Upper lobe of right lung (tissue), 1 donor: ENCODE measurements around the gene ACP6. TPM values are rescaled to one million over a fixed set of nuclear protein-coding genes. Genes with fewer than 3 reads are reported as not detected.

Experiments used
- ATAC-seq: fragments of 200-7000 bp; cut with Tn5 transposase; one replicate; pipeline ENCODE4 v1.9.1; 2020; ENCODE audit warnings: mild to moderate bottlenecking, moderate library complexity
- DNase-seq: peaks from one replicate; pipeline ENCODE4 v3.0.0-alpha.2; 2020
- H3K27ac ChIP-seq: fragments of 200-600 bp; one replicate; pipeline ENCODE4 v1.8.0; 2022
- H3K27me3 ChIP-seq: fragments of 200-600 bp; one replicate; pipeline ENCODE4 v1.8.0; 2022; ENCODE audit warnings: mild to moderate bottlenecking
- H3K36me3 ChIP-seq: fragments of 200-600 bp; one replicate; pipeline ENCODE4 v1.8.0; 2022
- H3K4me1 ChIP-seq: fragments of 200-600 bp; one replicate; pipeline ENCODE4 v1.8.0; 2022
- H3K4me3 ChIP-seq: fragments of 200-600 bp; one replicate; pipeline ENCODE4 v1.8.0; 2022; ENCODE audit warnings: mild to moderate bottlenecking
- H3K9me3 ChIP-seq: fragments of 200-600 bp; one replicate; pipeline ENCODE4 v1.8.0; 2022
- CTCF ChIP-seq: fragments of 200-600 bp; IDR thresholded peaks from one replicate; pipeline ENCODE4 v1.8.0; 2022; ENCODE audit warnings: antibody characterized with exemption
- intact Hi-C: fragments of 100-400 bp; cut with DNase I; formaldehyde crosslinking; loops from one replicate; pipeline ENCODE4 v1.11.0; 2022
- total RNA-seq: library from RNA; stranded (reverse); fragmentation: NEBNext Ultra II Directional; extraction: Animal tissue kit (Norgen Biotek cat#: 25700); gene quantifications from one replicate; pipeline ENCODE4 v1.2.1, GENCODE V29; 2021
- donor health status: DM: no; HTN: yes; CAD: no; lungs with severe emphysema.

ACP6 gene
- total RNA-seq, 1 donor from 2014 or later = 15.8 TPM

GRCh38 chr1:147664206-147664605, 6.1 kb downstream of the ACP6 start:
- TF ChIP-seq CTCF = no peak
- no peaks in the 10 kb centered on the region for H3K9me3 ChIP-seq
- peaks cover 13% of the 10 kb centered on the region for H3K4me1 ChIP-seq
- H3K36me3 ChIP-seq = peaks cover 3% of the 10 kb centered on the region
- no peak overlapping the region for H3K27ac ChIP-seq
- no peaks in the 10 kb centered on the region for H3K27me3 ChIP-seq
- ATAC-seq = no peak
- no peak overlapping the region for H3K4me3 ChIP-seq
- no peak for DNase-seq
- intact Hi-C loops = no loop called here

- intact Hi-C loops = no loop called here
- Histone ChIP-seq H3K36me3 (peaks cover 56% of the 10 kb centered on the region), H3K27me3 (no peaks in the 10 kb centered on the region), H3K4me1 (no peaks in the 10 kb centered on the region), H3K9me3 (no peaks in the 10 kb centered on the region), H3K27ac (no peak overlapping the region), H3K4me3 (no peak overlapping the region)
- ATAC-seq (no peak), DNase-seq (no peak)
- no peak for TF ChIP-seq CTCF
Measured at GRCh38 chr1:147654511-147654910, 15.8 kb downstream of the ACP6 start.

- no peak for DNase-seq
- Histone ChIP-seq H3K9me3 (no peaks in the 10 kb centered on the region), H3K27ac (no peak overlapping the region), H3K4me3 (no peak overlapping the region), H3K36me3 (peaks cover 43% of the 10 kb centered on the region), H3K4me1 (no peaks in the 10 kb centered on the region), H3K27me3 (no peaks in the 10 kb centered on the region)
- no peak for ATAC-seq
- no peak for TF ChIP-seq CTCF
- intact Hi-C loops = no loop called here
Measured at GRCh38 chr1:147652306-147652705, 18.0 kb downstream of the ACP6 start.

- Histone ChIP-seq H3K27ac (no peak overlapping the region), H3K9me3 (no peaks in the 10 kb centered on the region), H3K4me3 (no peak overlapping the region), H3K4me1 (no peaks in the 10 kb centered on the region), H3K27me3 (no peaks in the 10 kb centered on the region), H3K36me3 (peaks cover 48% of the 10 kb centered on the region)
- intact Hi-C loops = no loop called here
- DNase-seq (no peak), ATAC-seq (peak; percentile 58)
- TF ChIP-seq CTCF = no peak
Measured at GRCh38 chr1:147651466-147651865, 18.9 kb downstream of the ACP6 start.

GRCh38 chr1:147648933-147649332, 21.4 kb downstream of the ACP6 start:
- intact Hi-C loops = loop anchor here (10.0 kb wide), 1 partner anchor 246 kb away; no protein-coding TSS in a partner anchor
- no peak for DNase-seq
- TF ChIP-seq CTCF = no peak
- H3K4me1 ChIP-seq = no peaks in the 10 kb centered on the region
- no peak overlapping the region for H3K4me3 ChIP-seq
- H3K9me3 ChIP-seq = no peaks in the 10 kb centered on the region
- no peaks in the 10 kb centered on the region for H3K27me3 ChIP-seq
- H3K27ac ChIP-seq = no peak overlapping the region
- peak; percentile 38 for ATAC-seq
- H3K36me3 ChIP-seq = peaks cover 43% of the 10 kb centered on the region
